ENCODE data around the gene MGAT3.

The MGAT3 gene

DNA sequence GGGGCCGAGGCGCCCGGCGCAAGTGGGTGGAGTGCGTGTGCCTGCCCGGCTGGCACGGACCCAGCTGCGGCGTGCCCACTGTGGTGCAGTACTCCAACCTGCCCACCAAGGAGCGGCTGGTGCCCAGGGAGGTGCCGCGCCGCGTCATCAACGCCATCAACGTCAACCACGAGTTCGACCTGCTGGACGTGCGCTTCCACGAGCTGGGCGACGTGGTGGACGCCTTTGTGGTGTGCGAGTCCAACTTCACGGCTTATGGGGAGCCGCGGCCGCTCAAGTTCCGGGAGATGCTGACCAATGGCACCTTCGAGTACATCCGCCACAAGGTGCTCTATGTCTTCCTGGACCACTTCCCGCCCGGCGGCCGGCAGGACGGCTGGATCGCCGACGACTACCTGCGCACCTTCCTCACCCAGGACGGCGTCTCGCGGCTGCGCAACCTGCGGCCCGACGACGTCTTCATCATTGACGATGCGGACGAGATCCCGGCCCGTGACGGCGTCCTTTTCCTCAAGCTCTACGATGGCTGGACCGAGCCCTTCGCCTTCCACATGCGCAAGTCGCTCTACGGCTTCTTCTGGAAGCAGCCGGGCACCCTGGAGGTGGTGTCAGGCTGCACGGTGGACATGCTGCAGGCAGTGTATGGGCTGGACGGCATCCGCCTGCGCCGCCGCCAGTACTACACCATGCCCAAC, 31.2 kb downstream of the MGAT3 start:
- no peak overlapping the region for H3K4me2 ChIP-seq (ENCODE audit: low read depth, low read length)
- H3K27ac ChIP-seq (ENCODE audit: low read length) = no peak overlapping the region
- H3K79me2 ChIP-seq (ENCODE audit: low read length) = peaks cover 45% of the 10 kb centered on the region
- no peak for TF ChIP-seq EZH2phosphoT487 (IDR thresholded peaks at IDR 0.05; ENCODE audit: low read length)
- no peak for TF ChIP-seq CTCF (IDR thresholded peaks at IDR 0.05; ENCODE audit: low read length)
- no peak for TF ChIP-seq EZH2 (optimal IDR thresholded peaks at IDR 0.05; ENCODE audit: low read depth, low read length)
- no peaks in the 10 kb centered on the region for H3K4me1 ChIP-seq (ENCODE audit: low read length)
- H4K20me1 ChIP-seq (ENCODE audit: insufficient read depth, low read length) = no peaks in the 10 kb centered on the region; the same call in 1 of the 2 replicates
- no peak overlapping the region for H3K9ac ChIP-seq (ENCODE audit: low read length)
- no peak for DNase-seq
- H3F3A ChIP-seq (ENCODE audit: insufficient read depth, low read length) = 0 out of 2 replicates have a peak, but pooled peaks cover 5% of the 10 kb centered on the region
- no peaks in the 10 kb centered on the region for H3K9me2 ChIP-seq (replicated peaks; ENCODE audit: insufficient read depth, low read length)
- H3K27me3 ChIP-seq (replicated peaks; ENCODE audit: insufficient read depth, low read length) = no peaks in the 10 kb centered on the region
- no peak overlapping the region for H3K4me3 ChIP-seq (ENCODE audit: low read length)
- no peaks in the 10 kb centered on the region for H3K9me3 ChIP-seq (replicated peaks; ENCODE audit: insufficient read depth, low read length)
- no peaks in the 10 kb centered on the region for H3K36me3 ChIP-seq (replicated peaks; ENCODE audit: insufficient read depth, low read length)
- no peak overlapping the region for H2AFZ ChIP-seq (ENCODE audit: low read length)

DNA sequence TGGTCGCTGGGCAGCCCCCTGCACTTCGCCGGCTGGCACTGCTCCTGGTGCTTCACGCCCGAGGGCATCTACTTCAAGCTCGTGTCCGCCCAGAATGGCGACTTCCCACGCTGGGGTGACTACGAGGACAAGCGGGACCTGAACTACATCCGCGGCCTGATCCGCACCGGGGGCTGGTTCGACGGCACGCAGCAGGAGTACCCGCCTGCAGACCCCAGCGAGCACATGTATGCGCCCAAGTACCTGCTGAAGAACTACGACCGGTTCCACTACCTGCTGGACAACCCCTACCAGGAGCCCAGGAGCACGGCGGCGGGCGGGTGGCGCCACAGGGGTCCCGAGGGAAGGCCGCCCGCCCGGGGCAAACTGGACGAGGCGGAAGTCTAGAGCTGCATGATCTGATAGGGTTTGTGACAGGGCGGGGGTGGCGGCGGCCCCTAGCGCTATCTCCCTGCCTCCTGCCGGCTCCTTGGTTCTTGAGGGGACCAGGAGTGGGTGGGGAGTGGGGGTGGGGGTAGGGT, 31.8 kb downstream of the MGAT3 start:
- H3K79me2 ChIP-seq (ENCODE audit: low read length) = peaks cover 42% of the 10 kb centered on the region
- TF ChIP-seq EZH2phosphoT487 (IDR thresholded peaks at IDR 0.05; ENCODE audit: low read length) = no peak
- DNase-seq = no peak

DNA sequence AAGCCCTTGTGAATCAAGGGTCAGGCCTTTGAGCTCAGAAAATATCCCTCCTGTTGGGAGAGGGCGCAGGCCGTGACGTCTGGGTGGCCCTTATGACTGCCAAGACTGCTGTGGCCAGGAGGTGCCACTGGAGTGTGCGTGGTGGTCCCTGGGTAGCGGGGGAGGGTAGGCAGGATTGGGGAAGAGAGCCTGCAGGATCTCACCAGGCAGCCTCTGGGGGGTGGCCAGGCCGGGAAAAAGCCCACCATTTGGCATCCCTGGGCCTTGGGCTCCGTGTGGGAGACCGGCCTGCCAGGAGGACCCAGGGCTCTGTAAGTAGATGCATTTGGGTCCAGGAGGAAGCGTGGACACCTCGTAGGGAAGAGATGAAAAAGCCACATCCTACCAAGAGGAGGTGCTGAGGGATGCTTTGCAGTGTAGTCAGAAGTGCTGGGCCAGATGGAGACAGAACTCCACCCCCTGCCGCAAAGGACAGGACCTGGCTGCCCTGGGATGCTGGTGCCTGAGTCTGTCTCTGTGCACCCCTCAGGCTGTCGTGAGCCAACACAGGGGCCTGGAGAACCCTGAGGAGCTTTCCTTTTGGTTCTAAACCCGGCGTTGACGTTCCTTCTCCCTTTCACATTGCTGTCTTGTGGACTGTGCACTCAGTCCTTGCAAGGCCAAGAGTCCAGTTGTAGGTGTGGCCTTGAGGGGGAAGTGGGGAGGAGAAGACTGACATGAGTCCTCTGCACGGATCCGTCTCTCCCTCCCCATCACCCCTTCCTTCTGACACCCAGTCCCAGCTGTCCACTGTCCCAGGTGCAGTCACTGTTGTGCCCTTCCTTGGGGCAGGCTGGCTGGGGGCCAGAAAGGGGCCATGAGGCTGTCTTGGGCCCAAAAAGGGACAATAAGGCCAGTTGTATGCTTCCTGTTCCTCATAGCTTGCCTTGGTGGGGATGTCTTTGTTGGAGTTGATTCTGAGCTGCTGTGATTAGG, 32.6 kb downstream of the MGAT3 start:
- Histone ChIP-seq H3F3A (ENCODE audit: insufficient read depth, low read length) (0 out of 2 replicates have a peak, but pooled peaks cover 8% of the 10 kb centered on the region), H3K79me2 (ENCODE audit: low read length) (peaks cover 38% of the 10 kb centered on the region), H3K36me3 (replicated peaks; ENCODE audit: insufficient read depth, low read length) (no peaks in the 10 kb centered on the region), H3K4me2 (ENCODE audit: low read depth, low read length) (no peak overlapping the region), H3K4me3 (ENCODE audit: low read length) (no peak overlapping the region), H4K20me1 (ENCODE audit: insufficient read depth, low read length) (no peaks in the 10 kb centered on the region; the same call in 1 of the 2 replicates), H3K9ac (ENCODE audit: low read length) (no peak overlapping the region), H3K9me3 (replicated peaks; ENCODE audit: insufficient read depth, low read length) (no peaks in the 10 kb centered on the region), H3K9me2 (replicated peaks; ENCODE audit: insufficient read depth, low read length) (no peaks in the 10 kb centered on the region), H3K27me3 (replicated peaks; ENCODE audit: insufficient read depth, low read length) (no peaks in the 10 kb centered on the region), H2AFZ (ENCODE audit: low read length) (no peak overlapping the region), H3K27ac (ENCODE audit: low read length) (no peak overlapping the region), H3K4me1 (ENCODE audit: low read length) (no peaks in the 10 kb centered on the region)
- TF ChIP-seq EZH2phosphoT487 (IDR thresholded peaks at IDR 0.05; ENCODE audit: low read length) = no peak
- no peak for TF ChIP-seq EZH2 (optimal IDR thresholded peaks at IDR 0.05; ENCODE audit: low read depth, low read length)
- no peak for TF ChIP-seq CTCF (IDR thresholded peaks at IDR 0.05; ENCODE audit: low read length)
- DNase-seq = no peak

More for the DNA sequence above, 31.8 kb downstream of the MGAT3 start:
- Histone ChIP-seq H3K4me2 (ENCODE audit: low read depth, low read length) (no peak overlapping the region), H3K9ac (ENCODE audit: low read length) (no peak overlapping the region), H3K9me3 (replicated peaks; ENCODE audit: insufficient read depth, low read length) (no peaks in the 10 kb centered on the region), H3K4me1 (ENCODE audit: low read length) (no peaks in the 10 kb centered on the region), H3K4me3 (ENCODE audit: low read length) (no peak overlapping the region), H3K27me3 (replicated peaks; ENCODE audit: insufficient read depth, low read length) (no peaks in the 10 kb centered on the region), H3F3A (ENCODE audit: insufficient read depth, low read length) (0 out of 2 replicates have a peak, but pooled peaks cover 6% of the 10 kb centered on the region), H3K36me3 (replicated peaks; ENCODE audit: insufficient read depth, low read length) (no peaks in the 10 kb centered on the region), H3K9me2 (replicated peaks; ENCODE audit: insufficient read depth, low read length) (no peaks in the 10 kb centered on the region), H4K20me1 (ENCODE audit: insufficient read depth, low read length) (no peaks in the 10 kb centered on the region; the same call in 1 of the 2 replicates), H2AFZ (ENCODE audit: low read length) (no peak overlapping the region), H3K27ac (ENCODE audit: low read length) (no peak overlapping the region)

All from MM.1S (cell line).